ENCODE data around the gene CEP112. TPM values are rescaled to one million over a fixed set of nuclear protein-coding genes. Genes with fewer than 3 reads are reported as not detected.

CEP112 gene
- polyA plus RNA-seq, 1 donor (not counting 4 experiments of a cell fraction or from before 2014, with no cell fraction given), result 2.6 TPM

GRCh38 chr17:65975878-65976277 is 216.1 kb downstream of the CEP112 start:
- Histone ChIP-seq H3K9me3 (ENCODE audit: control insufficient read depth, low read depth, low read length) (no peaks in the 10 kb centered on the region), H3K27ac (ENCODE audit: control insufficient read depth, insufficient read depth, low read length) (no peak overlapping the region), H3K4me2 (ENCODE audit: control insufficient read depth, extremely low read depth, insufficient read depth, low read depth, low read length) (no peak overlapping the region), H3K36me3 (ENCODE audit: control insufficient read depth in 2 of 2, extremely low read depth in 1 of 2, insufficient read depth in 2 of 2, low read length in 2 of 2) (no peaks in the 10 kb centered on the region), H4K20me1 (ENCODE audit: control insufficient read depth, extremely low read depth, insufficient read depth, low read length) (no peaks in the 10 kb centered on the region), H3K4me1 (ENCODE audit: control insufficient read depth, extremely low read depth, insufficient read depth, low read length) (no peaks in the 10 kb centered on the region), H3K9ac (ENCODE audit: control insufficient read depth, extremely low read depth, insufficient read depth, low read length) (no peak overlapping the region), H3K79me2 (ENCODE audit: control insufficient read depth, insufficient read depth, low read length) (no peaks in the 10 kb centered on the region), H3K9me1 (ENCODE audit: control insufficient read depth, extremely low read depth, insufficient read depth, low read length) (no peaks in the 10 kb centered on the region), H3K4me3 (ENCODE audit: control insufficient read depth in 2 of 3, extremely low read depth in 1 of 3, insufficient read depth in 2 of 3, low read depth in 1 of 3, low read length in 3 of 3) (no peak overlapping the region), H2AFZ (ENCODE audit: control insufficient read depth, low read length) (no peak overlapping the region), H3K27me3 (ENCODE audit: control insufficient read depth, extremely low read depth, insufficient read depth, low read length) (no peaks in the 10 kb centered on the region)
- no peak for TF ChIP-seq CTCF (optimal IDR thresholded peaks at IDR 0.05 in 1 of 3, IDR thresholded peaks at IDR 0.05 in 1 of 3, conservative IDR thresholded peaks at IDR 0.05 in 1 of 3; ENCODE audit: extremely low read depth in 1 of 3, insufficient read depth in 2 of 3, low read length in 3 of 3)
- TF ChIP-seq EZH2 (IDR thresholded peaks at IDR 0.05; ENCODE audit: low read length), result no peak
- FAIRE-seq (no peak), DNase-seq (ENCODE audit: low read depth, low spot score) (no peak)
- dilution Hi-C loops (cut with MboI; ENCODE audit: extremely low pct_ligation_motif_present, low sequenced_read_pairs), result no loop called here

- H3K9me1 ChIP-seq (ENCODE audit: control insufficient read depth, extremely low read depth, insufficient read depth, low read length), result no peaks in the 10 kb centered on the region
- H3K9me3 ChIP-seq (ENCODE audit: control insufficient read depth, low read depth, low read length), result peaks cover 2% of the 10 kb centered on the region
- H3K4me2 ChIP-seq (ENCODE audit: control insufficient read depth, extremely low read depth, insufficient read depth, low read depth, low read length), result no peak overlapping the region
- no peaks in the 10 kb centered on the region for H3K27me3 ChIP-seq (ENCODE audit: control insufficient read depth, extremely low read depth, insufficient read depth, low read length)
- no peak overlapping the region for H3K9ac ChIP-seq (ENCODE audit: control insufficient read depth, extremely low read depth, insufficient read depth, low read length)
- H2AFZ ChIP-seq (ENCODE audit: control insufficient read depth, low read length), result no peak overlapping the region
- TF ChIP-seq CTCF (optimal IDR thresholded peaks at IDR 0.05 in 1 of 3, IDR thresholded peaks at IDR 0.05 in 1 of 3, conservative IDR thresholded peaks at IDR 0.05 in 1 of 3; ENCODE audit: extremely low read depth in 1 of 3, insufficient read depth in 2 of 3, low read length in 3 of 3) (no peak), EZH2 (IDR thresholded peaks at IDR 0.05; ENCODE audit: low read length) (no peak)
- H3K36me3 ChIP-seq (ENCODE audit: control insufficient read depth in 2 of 2, extremely low read depth in 1 of 2, insufficient read depth in 2 of 2, low read length in 2 of 2), result no peaks in the 10 kb centered on the region
- H4K20me1 ChIP-seq (ENCODE audit: control insufficient read depth, extremely low read depth, insufficient read depth, low read length), result no peaks in the 10 kb centered on the region
- DNase-seq (ENCODE audit: low read depth, low spot score), result no peak
- no peaks in the 10 kb centered on the region for H3K4me1 ChIP-seq (ENCODE audit: control insufficient read depth, extremely low read depth, insufficient read depth, low read length)
- no peak overlapping the region for H3K27ac ChIP-seq (ENCODE audit: control insufficient read depth, insufficient read depth, low read length)
- H3K4me3 ChIP-seq (ENCODE audit: control insufficient read depth in 2 of 3, extremely low read depth in 1 of 3, insufficient read depth in 2 of 3, low read depth in 1 of 3, low read length in 3 of 3), result no peak overlapping the region
- dilution Hi-C loops (cut with MboI; ENCODE audit: extremely low pct_ligation_motif_present, low sequenced_read_pairs), result no loop called here
- H3K79me2 ChIP-seq (ENCODE audit: control insufficient read depth, insufficient read depth, low read length), result no peaks in the 10 kb centered on the region
- FAIRE-seq, result no peak
Measured at GRCh38 chr17:65973237-65973636, 218.7 kb downstream of the CEP112 start.

Measured in keratinocyte (primary cell).